H9 (cell line): ENCODE results near the gene SUPT20HL1. TPM values are rescaled to one million over a fixed set of nuclear protein-coding genes. Genes with fewer than 3 reads are reported as not detected.

Experiments used
- DNase-seq: peaks from one replicate; pipeline ENCODE4 v3.0.0-alpha.2; 2017
- H2AFZ ChIP-seq: one replicate; pipeline ENCODE4 v1.6.1; 2013; ENCODE audit warnings: mild to moderate bottlenecking, low read length, control low read depth, moderate library complexity
- H2AK5ac ChIP-seq: 2 replicates; pipeline ENCODE4 v1.6.1; 2013; ENCODE audit warnings: low read length, control low read depth, mixed read lengths; ENCODE audit not compliant: insufficient read length
- H2BK120ac ChIP-seq: one replicate; pipeline ENCODE4 v1.6.1; 2013; ENCODE audit warnings: low read depth, mild to moderate bottlenecking, low read length, control low read depth, inconsistent platforms; ENCODE audit not compliant: poor library complexity, severe bottlenecking
- H2BK12ac ChIP-seq: 2 replicates; pipeline ENCODE4 v1.6.1; 2013; ENCODE audit warnings: low read length, control low read depth, mixed read lengths, low read depth; ENCODE audit not compliant: insufficient read length
- H2BK15ac ChIP-seq: 2 replicates; pipeline ENCODE4 v1.6.1; 2013; ENCODE audit warnings: low read depth, low read length, control low read depth
- H2BK20ac ChIP-seq: one replicate; pipeline ENCODE4 v1.6.1; 2013; ENCODE audit warnings: low read depth, mild to moderate bottlenecking, low read length, control low read depth, inconsistent platforms; ENCODE audit not compliant: poor library complexity, severe bottlenecking
- H2BK5ac ChIP-seq: 2 replicates; pipeline ENCODE4 v1.6.1; 2013; ENCODE audit warnings: low read length, control low read depth, mixed read lengths; ENCODE audit not compliant: insufficient read length
- H3K14ac ChIP-seq: 2 replicates; pipeline ENCODE4 v1.6.1; 2013; ENCODE audit warnings: low read length, control low read depth; ENCODE audit not compliant: insufficient read depth
- H3K18ac ChIP-seq: 2 replicates; pipeline ENCODE4 v1.6.1; 2013; ENCODE audit warnings: low read depth, mild to moderate bottlenecking, mixed read lengths, low read length, control low read depth; ENCODE audit not compliant: insufficient read length
- H3K23ac ChIP-seq: 2 replicates; pipeline ENCODE4 v1.6.1; 2013; ENCODE audit warnings: low read length, control low read depth, mixed read lengths, low read depth; ENCODE audit not compliant: insufficient read length
- H3K23me2 ChIP-seq: 2 replicates; pipeline ENCODE4 v1.6.1; 2013; ENCODE audit warnings: low read depth, mild to moderate bottlenecking, mixed read lengths, low read length, control low read depth; ENCODE audit not compliant: insufficient read length, poor library complexity, severe bottlenecking
- H3K27ac ChIP-seq: 2 replicates; pipeline ENCODE4 v1.5.1; 2013; ENCODE audit warnings: low read length, control low read depth, mixed read lengths, low read depth; ENCODE audit not compliant: insufficient read length
- H3K27me3 ChIP-seq: 2 replicates; pipeline ENCODE4 v1.6.1; 2013; ENCODE audit warnings: low read length, control low read depth, inconsistent platforms; ENCODE audit not compliant: insufficient read depth
- H3K4ac ChIP-seq: 2 replicates; pipeline ENCODE4 v1.6.1; 2013; ENCODE audit warnings: low read depth, mild to moderate bottlenecking, control low read depth, inconsistent platforms, low read length, moderate library complexity
- H3K4me1 ChIP-seq: 2 replicates; pipeline ENCODE4 v1.6.1; 2013; ENCODE audit warnings: low read length, control low read depth, inconsistent platforms; ENCODE audit not compliant: insufficient read depth
- H3K4me2 ChIP-seq: 2 replicates; pipeline ENCODE4 v1.6.1; 2013; ENCODE audit warnings: low read length, control low read depth, mixed read lengths; ENCODE audit not compliant: insufficient read length, insufficient read depth
- H3K56ac ChIP-seq: 2 replicates; pipeline ENCODE4 v1.6.1; 2013; ENCODE audit warnings: low read depth, mild to moderate bottlenecking, mixed read lengths, low read length, control low read depth; ENCODE audit not compliant: insufficient read length
- H3K79me1 ChIP-seq: 2 replicates; pipeline ENCODE4 v1.6.1; 2013; ENCODE audit warnings: low read depth, mild to moderate bottlenecking, moderate library complexity, low read length, control low read depth, inconsistent platforms; ENCODE audit not compliant: insufficient read depth, poor library complexity, severe bottlenecking
- H3K79me2 ChIP-seq: 2 replicates; pipeline ENCODE4 v1.6.1; 2013; ENCODE audit warnings: low read length, control low read depth, inconsistent platforms; ENCODE audit not compliant: insufficient read depth
- H3K9ac ChIP-seq: 2 replicates; pipeline ENCODE4 v1.6.1; 2013; ENCODE audit warnings: low read length, control low read depth, mixed read lengths; ENCODE audit not compliant: insufficient read length; ENCODE audit errors: extremely low read depth
- H3K9me3 ChIP-seq: one replicate; pipeline ENCODE4 v1.6.1; 2013; ENCODE audit warnings: low read depth, low read length, inconsistent platforms; ENCODE audit not compliant: control insufficient read depth
- H3T11ph ChIP-seq: one replicate; pipeline ENCODE4 v1.6.1; 2013; ENCODE audit warnings: mild to moderate bottlenecking, low read length, control low read depth, inconsistent platforms
- H4K20me1 ChIP-seq: one replicate; pipeline ENCODE4 v1.6.1; 2013; ENCODE audit not compliant: control insufficient read depth, insufficient read length, insufficient read depth
- H4K5ac ChIP-seq: 2 replicates; pipeline ENCODE4 v1.6.1; 2013; ENCODE audit warnings: low read depth, mild to moderate bottlenecking, mixed read lengths, low read length, control low read depth; ENCODE audit not compliant: insufficient read length
- H4K8ac ChIP-seq: replicated peaks from 2 replicates; pipeline ENCODE4 v1.6.1; 2013; ENCODE audit warnings: low read length, control low read depth, mixed read lengths, low read depth; ENCODE audit not compliant: insufficient read length
- H4K91ac ChIP-seq: 2 replicates; pipeline ENCODE4 v1.6.1; 2013; ENCODE audit warnings: low read depth, mild to moderate bottlenecking, moderate library complexity, mixed read lengths, low read length, control low read depth; ENCODE audit not compliant: insufficient read length
- H3K27ac Mint-ChIP-seq, 3 experiments: 2 replicates in 2 of 3; 3 replicates in 1 of 3; pipeline ENCODE4 v1.8.0; 2020 to 2021; ENCODE audit warnings: mixed read lengths in 3 of 3, mild to moderate bottlenecking in 1 of 3, moderate library complexity in 1 of 3
- H3K27me3 Mint-ChIP-seq: 2 replicates; pipeline ENCODE4 v1.8.0; 2021; ENCODE audit warnings: low read depth, mild to moderate bottlenecking, moderate library complexity, mixed read lengths
- H3K36me3 Mint-ChIP-seq, 3 experiments: 2 replicates in 2 of 3; 3 replicates in 1 of 3; pipeline ENCODE4 v1.8.0; 2020 to 2021; ENCODE audit warnings: low read depth in 3 of 3, mixed read lengths in 3 of 3; ENCODE audit not compliant: insufficient read depth in 1 of 3
- H3K4me1 Mint-ChIP-seq, 2 experiments: 2 replicates each; pipeline ENCODE4 v1.8.0; 2020; ENCODE audit warnings: mixed read lengths in 2 of 2
- H3K4me3 Mint-ChIP-seq, 2 experiments: 2 replicates in 1 of 2; 3 replicates in 1 of 2; pipeline ENCODE4 v1.8.0; 2020 to 2021; ENCODE audit warnings: mild to moderate bottlenecking in 2 of 2, mixed read lengths in 2 of 2, moderate library complexity in 1 of 2
- H3K9me3 Mint-ChIP-seq, 2 experiments: 2 replicates in 1 of 2; 3 replicates in 1 of 2; pipeline ENCODE4 v1.8.0; 2020; ENCODE audit warnings: mild to moderate bottlenecking in 2 of 2, mixed read lengths in 2 of 2, moderate library complexity in 1 of 2
- total RNA-seq: library from RNA; stranded (reverse); gene quantifications from 2 replicates; pipeline ENCODE4 v1.2.1, GENCODE V29; 2021
- TF ChIP-seq, protein P1 (sequence below): fragments of 200-600 bp; sonication (generic); conservative IDR thresholded peaks from 3 replicates; pipeline ENCODE4 v1.8.0; 2021; ENCODE audit warnings: antibody characterized with exemption, mild to moderate bottlenecking

Gene SUPT20HL1
- total RNA-seq, 1 experiment from 2014 or later = not detected

DNA sequence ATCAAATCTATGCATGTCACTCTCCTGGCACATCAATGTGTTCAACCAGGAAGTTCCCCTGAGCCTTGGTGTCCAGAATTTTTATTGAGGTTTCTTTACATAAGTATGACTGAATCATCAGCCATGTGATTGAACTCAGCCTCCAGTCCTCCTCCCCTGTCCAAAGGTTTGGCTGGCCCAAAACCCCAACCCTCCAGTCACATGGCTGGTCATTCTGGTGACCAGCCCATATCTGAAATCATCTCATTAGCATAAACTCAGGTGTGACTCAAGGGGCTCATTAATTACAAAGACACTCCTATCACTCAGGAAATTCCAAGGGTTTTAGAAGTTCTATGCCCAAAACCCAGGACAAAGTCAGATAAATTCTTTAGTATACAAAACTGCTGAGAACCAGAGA is 26.0 kb upstream of the SUPT20HL1 start:
- H2BK5ac ChIP-seq = no peak overlapping the region
- H2BK15ac ChIP-seq = no peak overlapping the region
- peaks cover 0 to 1% (median 0%) of the 10 kb centered on the region in 3 experiments; a peak in 1 of 7 replicates for H3K36me3 Mint-ChIP-seq
- H3K4me3 Mint-ChIP-seq = no peak overlapping the region
- H3K27me3 Mint-ChIP-seq = no peaks in the 10 kb centered on the region; the same call in 1 of the 2 replicates
- H2AFZ ChIP-seq = no peak overlapping the region
- no peak overlapping the region for H3T11ph ChIP-seq
- DNase-seq = no peak
- H3K23ac ChIP-seq = no peak overlapping the region
- no peaks in the 10 kb centered on the region for H3K4me1 Mint-ChIP-seq
- H3K9ac ChIP-seq = no peak overlapping the region
- H4K91ac ChIP-seq = no peak overlapping the region
- H3K9me3 Mint-ChIP-seq = peaks cover 0 to 3% of the 10 kb centered on the region in 2 experiments; a peak in 2 of 5 replicates
- H2BK12ac ChIP-seq = no peak overlapping the region
- no peak overlapping the region for H2BK120ac ChIP-seq
- no peak overlapping the region for H3K4ac ChIP-seq
- no peak overlapping the region for H2BK20ac ChIP-seq
- H2AK5ac ChIP-seq = no peak overlapping the region
- no peaks in the 10 kb centered on the region for H3K27me3 ChIP-seq
- H3K23me2 ChIP-seq = no peaks in the 10 kb centered on the region
- no peaks in the 10 kb centered on the region for H3K79me2 ChIP-seq
- H3K14ac ChIP-seq = no peak overlapping the region
- no peak overlapping the region for H4K5ac ChIP-seq
- no peak overlapping the region for H3K27ac Mint-ChIP-seq
- H3K79me1 ChIP-seq = no peaks in the 10 kb centered on the region
- no peaks in the 10 kb centered on the region for H4K20me1 ChIP-seq
- H3K9me3 ChIP-seq = no peaks in the 10 kb centered on the region
- H3K56ac ChIP-seq = no peak overlapping the region
- no peaks in the 10 kb centered on the region for H3K4me1 ChIP-seq
- no peak overlapping the region for H4K8ac ChIP-seq
- H3K4me2 ChIP-seq = no peak overlapping the region
- TF ChIP-seq, protein P1, sequence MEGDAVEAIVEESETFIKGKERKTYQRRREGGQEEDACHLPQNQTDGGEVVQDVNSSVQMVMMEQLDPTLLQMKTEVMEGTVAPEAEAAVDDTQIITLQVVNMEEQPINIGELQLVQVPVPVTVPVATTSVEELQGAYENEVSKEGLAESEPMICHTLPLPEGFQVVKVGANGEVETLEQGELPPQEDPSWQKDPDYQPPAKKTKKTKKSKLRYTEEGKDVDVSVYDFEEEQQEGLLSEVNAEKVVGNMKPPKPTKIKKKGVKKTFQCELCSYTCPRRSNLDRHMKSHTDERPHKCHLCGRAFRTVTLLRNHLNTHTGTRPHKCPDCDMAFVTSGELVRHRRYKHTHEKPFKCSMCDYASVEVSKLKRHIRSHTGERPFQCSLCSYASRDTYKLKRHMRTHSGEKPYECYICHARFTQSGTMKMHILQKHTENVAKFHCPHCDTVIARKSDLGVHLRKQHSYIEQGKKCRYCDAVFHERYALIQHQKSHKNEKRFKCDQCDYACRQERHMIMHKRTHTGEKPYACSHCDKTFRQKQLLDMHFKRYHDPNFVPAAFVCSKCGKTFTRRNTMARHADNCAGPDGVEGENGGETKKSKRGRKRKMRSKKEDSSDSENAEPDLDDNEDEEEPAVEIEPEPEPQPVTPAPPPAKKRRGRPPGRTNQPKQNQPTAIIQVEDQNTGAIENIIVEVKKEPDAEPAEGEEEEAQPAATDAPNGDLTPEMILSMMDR = no peak
- no peak overlapping the region for H3K18ac ChIP-seq
- H3K27ac ChIP-seq = no peak overlapping the region
